ENCODE measurements around the gene FNDC3A. TPM values are rescaled to one million over a fixed set of nuclear protein-coding genes. Genes with fewer than 3 reads are reported as not detected.
A peak's percentile ranks its signal among the peaks of the same experiment; 100 is the strongest.

Gene FNDC3A
- total and polyA plus RNA-seq, 9 of the 15 experiments (the other 6 are each of a cell fraction or from before 2014, with no cell fraction given), result 4.1 to 22.0 (median 13.5) TPM

GRCh38 chr13:49110122-49110912, 134.6 kb downstream of the FNDC3A start (continued):
- TF ChIP-seq ZNF174 (CRISPR knock-in tag; IDR thresholded peaks at IDR 0.05), result no peak
- peak; percentile 28; the same call in 1 of the 2 replicates for TF ChIP-seq ZBTB40 (IDR thresholded peaks at IDR 0.05)
- TF ChIP-seq ZBTB40 (CRISPR knock-in tag; IDR thresholded peaks at IDR 0.05), result no peak
